Astrocyte (in vitro differentiated cells and primary cell): ENCODE data around the gene TPO. TPM values are rescaled to one million over a fixed set of nuclear protein-coding genes. Genes with fewer than 3 reads are reported as not detected.

Source experiments
- DNase-seq: peaks from one replicate; pipeline ENCODE4 v3.0.0-alpha.2; 2010; ENCODE audit warnings: low read depth
- FAIRE-seq: peaks from 2 replicates; lab custom pipeline; 2011; peaks lifted over from hg19 to GRCh38; lab: Jason Lieb, UNC
- H2AFZ ChIP-seq: 2 replicates; pipeline ENCODE4 v1.6.0; 2012; ENCODE audit warnings: low read depth, low read length, inconsistent platforms
- H3K27ac ChIP-seq: 2 replicates; pipeline ENCODE4 v1.5.1; 2011; ENCODE audit warnings: low read depth, low read length, inconsistent platforms
- H3K27me3 ChIP-seq: 2 replicates; pipeline ENCODE4 v1.6.0; 2011; ENCODE audit warnings: low read length, inconsistent platforms; ENCODE audit not compliant: insufficient read depth
- H3K36me3 ChIP-seq: 2 replicates; pipeline ENCODE4 v1.5.1; 2011; ENCODE audit warnings: low read length, inconsistent platforms; ENCODE audit not compliant: insufficient read depth
- H3K4me1 ChIP-seq: 2 replicates; pipeline ENCODE4 v1.5.1; 2011; ENCODE audit warnings: low read length, inconsistent platforms; ENCODE audit not compliant: insufficient read depth
- H3K4me2 ChIP-seq: 2 replicates; pipeline ENCODE4 v1.6.0; 2012; ENCODE audit warnings: low read length, inconsistent platforms
- H3K4me3 ChIP-seq: 2 replicates; pipeline ENCODE4 v1.5.1; 2011; ENCODE audit warnings: low read depth, mild to moderate bottlenecking, low read length, inconsistent platforms; ENCODE audit not compliant: insufficient read depth
- H3K79me2 ChIP-seq: 2 replicates; pipeline ENCODE4 v1.6.0; 2012; ENCODE audit warnings: mild to moderate bottlenecking, low read length, inconsistent platforms; ENCODE audit not compliant: insufficient read depth
- H3K9ac ChIP-seq: 2 replicates; pipeline ENCODE4 v1.6.0; 2012; ENCODE audit warnings: mild to moderate bottlenecking, low read length, inconsistent platforms
- H3K9me3 ChIP-seq: 2 replicates; pipeline ENCODE4 v1.5.1; 2012; ENCODE audit warnings: low read depth, mild to moderate bottlenecking, low read length, inconsistent platforms; ENCODE audit not compliant: insufficient read depth
- H4K20me1 ChIP-seq: 2 replicates; pipeline ENCODE4 v1.6.0; 2012; ENCODE audit warnings: low read length, inconsistent platforms; ENCODE audit not compliant: insufficient read depth
- H3K27ac Mint-ChIP-seq: one replicate; pipeline ENCODE4 v1.8.0; 2021; ENCODE audit warnings: mild to moderate bottlenecking, mixed read lengths; ENCODE audit not compliant: unreplicated experiment
- H3K27me3 Mint-ChIP-seq: one replicate; pipeline ENCODE4 v1.8.0; 2021; ENCODE audit warnings: low read depth, mixed read lengths; ENCODE audit not compliant: unreplicated experiment
- H3K36me3 Mint-ChIP-seq: one replicate; pipeline ENCODE4 v1.8.0; 2021; ENCODE audit warnings: low read depth, mixed read lengths; ENCODE audit not compliant: unreplicated experiment
- H3K4me1 Mint-ChIP-seq: one replicate; pipeline ENCODE4 v1.8.0; 2021; ENCODE audit warnings: low read depth, mixed read lengths; ENCODE audit not compliant: unreplicated experiment
- H3K4me3 Mint-ChIP-seq: one replicate; pipeline ENCODE4 v1.8.0; 2021; ENCODE audit warnings: mild to moderate bottlenecking, moderate library complexity, mixed read lengths; ENCODE audit not compliant: unreplicated experiment
- H3K9me3 Mint-ChIP-seq: one replicate; pipeline ENCODE4 v1.8.0; 2021; ENCODE audit warnings: mild to moderate bottlenecking, mixed read lengths; ENCODE audit not compliant: unreplicated experiment
- EZH2 ChIP-seq: IDR thresholded peaks from 2 replicates; pipeline ENCODE4 v1.6.1; 2012; ENCODE audit warnings: mild to moderate bottlenecking, low read length, inconsistent platforms; ENCODE audit not compliant: insufficient read depth
- total RNA-seq: library from RNA; stranded (reverse); gene quantifications from 2 replicates; pipeline ENCODE4 v1.2.1, GENCODE V29; 2021
- TF ChIP-seq, protein P1 (sequence below): IDR thresholded peaks from 2 replicates; pipeline ENCODE4 v1.5.1; 2011; ENCODE audit warnings: low read depth, mild to moderate bottlenecking, inconsistent platforms, low read length, moderate library complexity; ENCODE audit not compliant: insufficient read depth

TPO gene
- total RNA-seq, 1 donor from 2014 or later: not detected

GRCh38 chr2:1588051-1588977, 175.1 kb downstream of the TPO start:
- Mint-ChIP-seq H3K4me1 (peaks cover 21% of the 10 kb centered on the region), H3K27me3 (peaks cover 11% of the 10 kb centered on the region), H3K4me3 (no peak overlapping the region), H3K9me3 (no peaks in the 10 kb centered on the region), H3K27ac (no peak overlapping the region), H3K36me3 (peaks cover under 1% of the 10 kb centered on the region)
- DNase-seq: no peak
- H3K27ac ChIP-seq: peak overlapping the region; percentile 53
- peak overlapping the region; percentile 62 for H3K4me2 ChIP-seq
- no peaks in the 10 kb centered on the region for H4K20me1 ChIP-seq
- no peak for TF ChIP-seq EZH2
- TF ChIP-seq, protein P1, sequence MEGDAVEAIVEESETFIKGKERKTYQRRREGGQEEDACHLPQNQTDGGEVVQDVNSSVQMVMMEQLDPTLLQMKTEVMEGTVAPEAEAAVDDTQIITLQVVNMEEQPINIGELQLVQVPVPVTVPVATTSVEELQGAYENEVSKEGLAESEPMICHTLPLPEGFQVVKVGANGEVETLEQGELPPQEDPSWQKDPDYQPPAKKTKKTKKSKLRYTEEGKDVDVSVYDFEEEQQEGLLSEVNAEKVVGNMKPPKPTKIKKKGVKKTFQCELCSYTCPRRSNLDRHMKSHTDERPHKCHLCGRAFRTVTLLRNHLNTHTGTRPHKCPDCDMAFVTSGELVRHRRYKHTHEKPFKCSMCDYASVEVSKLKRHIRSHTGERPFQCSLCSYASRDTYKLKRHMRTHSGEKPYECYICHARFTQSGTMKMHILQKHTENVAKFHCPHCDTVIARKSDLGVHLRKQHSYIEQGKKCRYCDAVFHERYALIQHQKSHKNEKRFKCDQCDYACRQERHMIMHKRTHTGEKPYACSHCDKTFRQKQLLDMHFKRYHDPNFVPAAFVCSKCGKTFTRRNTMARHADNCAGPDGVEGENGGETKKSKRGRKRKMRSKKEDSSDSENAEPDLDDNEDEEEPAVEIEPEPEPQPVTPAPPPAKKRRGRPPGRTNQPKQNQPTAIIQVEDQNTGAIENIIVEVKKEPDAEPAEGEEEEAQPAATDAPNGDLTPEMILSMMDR: no peak
- no peak for FAIRE-seq
- H3K27me3 ChIP-seq: no peaks in the 10 kb centered on the region
- H3K79me2 ChIP-seq: no peaks in the 10 kb centered on the region
- no peak overlapping the region for H3K4me3 ChIP-seq
- H3K36me3 ChIP-seq: no peaks in the 10 kb centered on the region
- H3K4me1 ChIP-seq: peaks cover 46% of the 10 kb centered on the region
- peak overlapping the region; percentile 45 for H3K9ac ChIP-seq
- H2AFZ ChIP-seq: no peak overlapping the region
- no peaks in the 10 kb centered on the region for H3K9me3 ChIP-seq

DNA sequence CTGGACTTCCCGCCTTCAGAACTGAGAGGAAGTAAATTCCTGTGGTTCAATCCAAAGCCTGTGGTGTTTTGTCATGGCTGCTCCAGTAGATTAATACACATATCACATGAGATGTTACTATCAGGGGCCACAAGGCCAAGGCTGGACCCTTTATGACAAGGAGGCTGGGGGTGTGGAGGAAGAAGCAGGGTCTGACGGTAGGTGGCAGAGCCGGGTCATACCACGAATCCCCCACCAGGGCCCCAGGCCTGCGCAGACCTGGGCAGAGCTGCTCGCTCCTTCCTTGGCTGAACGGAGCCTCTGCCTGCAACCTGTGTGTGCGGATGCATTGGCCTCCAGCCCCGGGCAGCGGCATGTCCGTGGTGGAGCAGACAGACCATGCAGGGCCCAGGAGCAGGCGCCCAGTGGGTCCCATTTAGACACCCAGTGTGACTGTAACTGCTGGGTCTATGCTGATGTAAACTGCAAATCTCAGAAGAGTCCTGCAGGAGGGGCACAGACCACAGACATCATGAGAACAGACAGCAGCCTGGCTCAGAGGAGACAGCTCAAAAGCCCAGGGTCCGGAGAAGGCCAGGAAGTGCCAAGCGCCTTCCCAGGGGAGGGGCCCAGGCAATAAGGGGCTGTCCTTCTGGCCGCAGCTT, 175.8 kb downstream of the TPO start:
- Mint-ChIP-seq H3K9me3 (no peaks in the 10 kb centered on the region), H3K4me1 (peaks cover 24% of the 10 kb centered on the region), H3K27ac (no peak overlapping the region), H3K4me3 (no peak overlapping the region), H3K27me3 (peaks cover 10% of the 10 kb centered on the region), H3K36me3 (no peaks in the 10 kb centered on the region)
- H4K20me1 ChIP-seq: no peaks in the 10 kb centered on the region
- TF ChIP-seq, protein P1: peak; percentile 11
- no peak for TF ChIP-seq EZH2
- peak; percentile 68 for DNase-seq
- H3K36me3 ChIP-seq: no peaks in the 10 kb centered on the region
- no peak for FAIRE-seq
- H3K9me3 ChIP-seq: no peaks in the 10 kb centered on the region
- peak overlapping the region; percentile 62 for H3K4me2 ChIP-seq
- H3K9ac ChIP-seq: peak overlapping the region; percentile 42
- H3K27me3 ChIP-seq: no peaks in the 10 kb centered on the region
- H2AFZ ChIP-seq: no peak overlapping the region
- H3K4me1 ChIP-seq: peaks cover 54% of the 10 kb centered on the region
- H3K27ac ChIP-seq: peak overlapping the region; percentile 53
- no peaks in the 10 kb centered on the region for H3K79me2 ChIP-seq
- H3K4me3 ChIP-seq: no peak overlapping the region
